PC-3 (cell line): ENCODE results near the gene CPN2.

Experiments
- EZH2 ChIP-seq: fragments of 300-600 bp; sonication (generic); IDR thresholded peaks from one replicate; pipeline ENCODE4 v1.6.1; 2017; ENCODE audit warnings: antibody characterized with exemption, mild to moderate bottlenecking, low read length; ENCODE audit not compliant: unreplicated experiment
- EZH2phosphoT487 ChIP-seq: fragments of 300-600 bp; sonication (generic); IDR thresholded peaks from 2 replicates; pipeline ENCODE4 v1.6.1; 2018; ENCODE audit warnings: mild to moderate bottlenecking, antibody characterized with exemption, low read length, borderline replicate concordance
- TF ChIP-seq, protein P1 (sequence below): fragments of 300-600 bp; sonication (generic); conservative IDR thresholded peaks from 2 replicates; pipeline ENCODE4 v1.5.1; 2017; ENCODE audit warnings: antibody characterized with exemption, low read depth, mild to moderate bottlenecking, low read length

DNA sequence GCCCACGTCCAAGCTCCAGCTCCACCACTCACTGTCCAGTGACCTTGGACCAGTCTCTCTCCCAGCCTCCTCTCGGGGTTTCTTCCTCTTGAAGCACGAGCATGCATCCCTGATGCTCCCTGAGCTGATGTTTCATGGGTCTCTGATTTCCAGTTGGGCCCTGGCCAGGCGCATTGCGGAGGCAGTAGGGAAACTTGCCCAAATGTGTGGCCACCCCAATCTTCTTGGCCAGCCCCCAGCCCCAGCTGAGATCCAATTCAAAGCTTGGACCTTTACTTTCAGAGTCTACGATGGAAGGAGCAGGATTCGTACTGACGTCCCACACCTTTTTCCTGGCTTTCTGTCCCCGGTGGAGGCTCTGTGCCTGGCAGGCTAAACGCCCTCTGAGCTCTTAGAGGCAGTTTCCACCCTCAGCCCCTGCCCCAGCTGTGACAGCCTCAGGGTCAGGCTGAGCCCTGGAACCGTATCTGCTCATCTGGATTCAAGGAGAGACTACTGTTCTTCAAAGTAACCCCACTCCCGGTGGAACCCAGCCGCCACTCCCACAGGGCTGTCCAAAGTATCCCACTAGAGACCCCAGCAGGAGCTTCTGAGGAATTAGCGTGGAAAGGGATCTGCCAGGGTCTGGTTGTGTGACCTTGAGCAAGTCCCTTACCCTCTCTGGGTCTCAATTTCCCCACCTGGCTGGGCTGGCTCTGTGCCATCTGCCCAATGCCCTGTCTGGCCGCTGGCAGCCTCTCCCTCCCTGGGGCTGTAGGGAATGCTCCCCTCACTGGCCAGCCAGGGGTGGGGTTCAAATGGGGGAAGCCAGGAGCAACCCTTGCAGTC lies 37.4 kb downstream of the CPN2 start:
- TF ChIP-seq, protein P1, sequence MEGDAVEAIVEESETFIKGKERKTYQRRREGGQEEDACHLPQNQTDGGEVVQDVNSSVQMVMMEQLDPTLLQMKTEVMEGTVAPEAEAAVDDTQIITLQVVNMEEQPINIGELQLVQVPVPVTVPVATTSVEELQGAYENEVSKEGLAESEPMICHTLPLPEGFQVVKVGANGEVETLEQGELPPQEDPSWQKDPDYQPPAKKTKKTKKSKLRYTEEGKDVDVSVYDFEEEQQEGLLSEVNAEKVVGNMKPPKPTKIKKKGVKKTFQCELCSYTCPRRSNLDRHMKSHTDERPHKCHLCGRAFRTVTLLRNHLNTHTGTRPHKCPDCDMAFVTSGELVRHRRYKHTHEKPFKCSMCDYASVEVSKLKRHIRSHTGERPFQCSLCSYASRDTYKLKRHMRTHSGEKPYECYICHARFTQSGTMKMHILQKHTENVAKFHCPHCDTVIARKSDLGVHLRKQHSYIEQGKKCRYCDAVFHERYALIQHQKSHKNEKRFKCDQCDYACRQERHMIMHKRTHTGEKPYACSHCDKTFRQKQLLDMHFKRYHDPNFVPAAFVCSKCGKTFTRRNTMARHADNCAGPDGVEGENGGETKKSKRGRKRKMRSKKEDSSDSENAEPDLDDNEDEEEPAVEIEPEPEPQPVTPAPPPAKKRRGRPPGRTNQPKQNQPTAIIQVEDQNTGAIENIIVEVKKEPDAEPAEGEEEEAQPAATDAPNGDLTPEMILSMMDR, result peak; percentile 37; the same call in 1 of the 2 replicates
- TF ChIP-seq EZH2, result no peak
- TF ChIP-seq EZH2phosphoT487, result no peak
